Keratinocyte (primary cell): Measurements from ENCODE around the gene WDR93. TPM values are rescaled to one million over a fixed set of nuclear protein-coding genes. Genes with fewer than 3 reads are reported as not detected.
"Not testable (repeated sequence)": the region's sequence is repeated elsewhere in the genome, so short reads cannot be mapped to it uniquely, and the experiment has no call there.

Source experiments
- DNase-seq: peaks from one replicate; pipeline ENCODE4 v3.0.0-alpha.2; 2011; ENCODE audit warnings: low read depth, missing footprints, low spot score
- FAIRE-seq: peaks from 2 replicates; lab custom pipeline; 2011; peaks lifted over from hg19 to GRCh38; lab: Jason Lieb, UNC
- H2AFZ ChIP-seq: 2 replicates; pipeline ENCODE4 v1.6.0; 2012; ENCODE audit warnings: low read length, control low read depth, inconsistent platforms; ENCODE audit not compliant: control insufficient read depth
- H3K27ac ChIP-seq: 2 replicates; pipeline ENCODE4 v1.5.1; 2011; ENCODE audit warnings: low read length; ENCODE audit not compliant: control insufficient read depth, insufficient read depth
- H3K27me3 ChIP-seq: 3 replicates; pipeline ENCODE4 v1.6.0; 2011; ENCODE audit warnings: low read length; ENCODE audit not compliant: control insufficient read depth, insufficient read depth; ENCODE audit errors: extremely low read depth
- H3K36me3 ChIP-seq, 2 experiments: 2 replicates in 1 of 2; 3 replicates in 1 of 2; pipeline ENCODE4 v1.5.1; 2011; ENCODE audit warnings: low read length in 2 of 2, mild to moderate bottlenecking in 1 of 2; ENCODE audit not compliant: control insufficient read depth in 2 of 2, insufficient read depth in 2 of 2; ENCODE audit errors: extremely low read depth in 1 of 2
- H3K4me1 ChIP-seq: 3 replicates; pipeline ENCODE4 v1.5.1; 2011; ENCODE audit warnings: low read length; ENCODE audit not compliant: control insufficient read depth, insufficient read depth; ENCODE audit errors: extremely low read depth
- H3K4me2 ChIP-seq: 3 replicates; pipeline ENCODE4 v1.6.0; 2011; ENCODE audit warnings: low read depth, low read length; ENCODE audit not compliant: control insufficient read depth, insufficient read depth; ENCODE audit errors: extremely low read depth
- H3K4me3 ChIP-seq, 3 experiments: fragments of 200-600 bp in 1 of 3; sonication (generic) in 1 of 3; 2 replicates in 2 of 3; 3 replicates in 1 of 3; pipeline ENCODE4 v1.5.1; 2011 to 2016; ENCODE audit warnings: low read length in 3 of 3, mild to moderate bottlenecking in 3 of 3, control low read depth in 2 of 3, inconsistent platforms in 1 of 3, low read depth in 1 of 3, mixed read lengths in 1 of 3, mixed run types in 1 of 3, moderate library complexity in 1 of 3; ENCODE audit not compliant: control insufficient read depth in 2 of 3, insufficient read depth in 2 of 3; ENCODE audit errors: extremely low read depth in 1 of 3
- H3K79me2 ChIP-seq: 2 replicates; pipeline ENCODE4 v1.6.0; 2012; ENCODE audit warnings: low read length; ENCODE audit not compliant: control insufficient read depth, insufficient read depth
- H3K9ac ChIP-seq: 3 replicates; pipeline ENCODE4 v1.6.0; 2011; ENCODE audit warnings: low read length; ENCODE audit not compliant: control insufficient read depth, insufficient read depth; ENCODE audit errors: extremely low read depth
- H3K9me1 ChIP-seq: 3 replicates; pipeline ENCODE4 v1.6.0; 2011; ENCODE audit warnings: low read length; ENCODE audit not compliant: control insufficient read depth, insufficient read depth; ENCODE audit errors: extremely low read depth
- H3K9me3 ChIP-seq: 2 replicates; pipeline ENCODE4 v1.5.1; 2012; ENCODE audit warnings: low read depth, low read length; ENCODE audit not compliant: control insufficient read depth
- H4K20me1 ChIP-seq: 3 replicates; pipeline ENCODE4 v1.6.0; 2011; ENCODE audit warnings: low read length; ENCODE audit not compliant: control insufficient read depth, insufficient read depth; ENCODE audit errors: extremely low read depth
- CTCF ChIP-seq, 3 experiments: IDR thresholded peaks in 1 of 3; conservative IDR thresholded peaks in 1 of 3; optimal IDR thresholded peaks in 1 of 3; 2 replicates in 2 of 3; 3 replicates in 1 of 3; pipeline versions ENCODE3 to v1.5.1; 2011; ENCODE audit warnings: low read length in 3 of 3, mild to moderate bottlenecking in 3 of 3, moderate library complexity in 2 of 3, control low read depth in 1 of 3, inconsistent platforms in 1 of 3; ENCODE audit not compliant: insufficient read depth in 2 of 3; ENCODE audit errors: extremely low read depth in 1 of 3
- EZH2 ChIP-seq: IDR thresholded peaks from one replicate; pipeline ENCODE4 v1.6.1; 2012; ENCODE audit warnings: inconsistent platforms, mild to moderate bottlenecking, low read length, moderate library complexity
- dilution Hi-C: fragments of 300-500 bp; cut with MboI; formaldehyde crosslinking; loops from one replicate; pipeline ENCODE4 v1.7.0; 2020; ENCODE audit warnings: low sequenced_read_pairs; ENCODE audit not compliant: extremely low pct_ligation_motif_present
- polyA plus RNA-seq, 5 experiments: library from polyadenylated mRNA; depleted of rRNA in 3 of 5; stranded (reverse) in 3 of 5; stranded (forward) in 1 of 5; unstranded in 1 of 5; fragments of >200 nt; gene quantifications; 1 replicate in 1 of 5; 2 replicates in 3 of 5; 3 replicates in 1 of 5; pipeline versions ENCODE4 v1.2.1 to v1.2.3, GENCODE V29; 2011 to 2012; ENCODE audit warnings: missing spikeins in 2 of 5, low read depth in 1 of 5, low replicate concordance in 1 of 5

Gene WDR93
- polyA plus RNA-seq, 1 donor (not counting 4 experiments of a cell fraction or from before 2014, with no cell fraction given), result 0.05 TPM

DNA sequence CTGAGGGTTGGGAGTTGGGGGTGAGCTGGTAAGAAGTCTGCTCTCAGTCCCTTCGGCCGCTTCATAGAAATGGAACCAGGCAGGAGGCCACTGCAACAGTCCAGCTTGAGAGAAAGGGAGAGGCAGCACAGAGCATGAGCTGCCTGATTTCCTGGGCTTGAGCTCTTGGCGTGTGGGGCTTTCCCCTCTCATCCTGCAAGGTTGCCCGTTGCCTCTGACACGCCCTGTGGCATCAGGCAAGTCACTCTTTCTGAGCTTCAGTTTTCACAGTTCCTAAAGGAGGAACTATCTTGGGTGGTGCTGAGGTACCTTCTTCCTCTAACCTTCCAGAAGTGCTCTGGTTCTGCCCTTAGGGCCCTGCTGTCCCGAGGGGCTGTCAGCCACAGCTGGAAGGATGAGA lies 90.4 kb downstream of the WDR93 start:
- Histone ChIP-seq H3K4me3 (peak overlapping the region in 1 of 3 experiments; percentile 8), H3K4me1 (peaks cover 40% of the 10 kb centered on the region), H3K9ac (peak overlapping the region; percentile 82), H4K20me1 (no peaks in the 10 kb centered on the region), H3K36me3 (no peaks in the 10 kb centered on the region), H3K9me1 (peaks cover 2% of the 10 kb centered on the region), H3K79me2 (no peaks in the 10 kb centered on the region), H3K27ac (peak overlapping the region; percentile 99), H2AFZ (peak overlapping the region; percentile 27), H3K27me3 (no peaks in the 10 kb centered on the region), H3K4me2 (peak overlapping the region; percentile 95), H3K9me3 (no peaks in the 10 kb centered on the region)
- peak; percentile 96 for FAIRE-seq
- DNase-seq, result no peak
- dilution Hi-C loops, result no loop called here
- TF ChIP-seq EZH2, result no peak
- no peak for TF ChIP-seq CTCF (optimal IDR thresholded peaks at IDR 0.05 in 1 of 3, IDR thresholded peaks at IDR 0.05 in 1 of 3, conservative IDR thresholded peaks at IDR 0.05 in 1 of 3; ENCODE audit: extremely low read depth in 1 of 3, insufficient read depth in 2 of 3, low read length in 3 of 3)

DNA sequence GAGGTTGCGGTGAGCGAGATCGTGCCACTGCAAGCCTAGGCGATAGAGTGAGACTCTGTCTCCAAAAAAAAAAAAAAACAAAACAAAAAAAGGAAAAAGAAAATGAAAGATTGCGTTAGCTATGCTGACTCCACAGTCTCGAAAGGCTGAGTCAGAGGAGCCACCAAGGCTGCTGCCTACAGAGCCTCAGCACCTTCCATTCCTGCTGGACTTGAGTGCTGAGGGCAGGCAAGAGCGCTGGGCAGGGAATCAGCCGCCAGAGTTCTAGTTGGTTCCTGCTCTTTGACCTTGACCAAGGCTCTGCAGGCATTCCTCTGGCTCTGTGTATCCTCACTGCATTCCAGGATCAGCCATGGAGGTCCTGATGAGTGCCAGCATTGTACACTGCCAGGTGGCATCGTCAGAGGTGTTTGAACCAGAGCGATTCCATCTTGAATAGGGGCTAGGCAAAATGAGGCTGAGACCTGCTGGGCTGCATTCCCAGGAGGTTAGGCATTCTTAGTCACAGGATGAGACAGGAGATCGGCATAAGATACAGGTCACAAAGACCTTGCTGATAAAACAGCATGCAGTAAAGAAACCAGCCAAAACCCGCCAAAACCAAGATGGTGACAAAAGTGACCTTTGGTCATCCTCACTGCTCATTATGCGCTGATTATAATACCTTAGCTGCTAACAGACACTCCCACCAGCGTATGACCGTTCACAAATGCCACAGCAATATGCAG lies 91.4 kb downstream of the WDR93 start:
- no peaks in the 10 kb centered on the region for H3K36me3 ChIP-seq
- no peaks in the 10 kb centered on the region for H3K27me3 ChIP-seq
- peak overlapping the region; percentile 95 for H3K4me2 ChIP-seq
- dilution Hi-C loops, result no loop called here
- TF ChIP-seq EZH2 (no peak), CTCF (optimal IDR thresholded peaks at IDR 0.05 in 1 of 3, IDR thresholded peaks at IDR 0.05 in 1 of 3, conservative IDR thresholded peaks at IDR 0.05 in 1 of 3; ENCODE audit: extremely low read depth in 1 of 3, insufficient read depth in 2 of 3, low read length in 3 of 3) (no peak)
- peak overlapping the region; percentile 82 for H3K9ac ChIP-seq
- H3K4me3 ChIP-seq, result peak overlapping the region in 2 of 3 experiments; percentile 44 to 53
- peak; percentile 84 for DNase-seq
- H3K27ac ChIP-seq, result peak overlapping the region; percentile 99
- peaks cover 2% of the 10 kb centered on the region for H3K9me1 ChIP-seq
- H3K79me2 ChIP-seq, result no peaks in the 10 kb centered on the region
- peak overlapping the region; percentile 90 for H2AFZ ChIP-seq
- FAIRE-seq, result peak; percentile 92
- peaks cover 37% of the 10 kb centered on the region for H3K4me1 ChIP-seq
- H3K9me3 ChIP-seq, result no peaks in the 10 kb centered on the region
- H4K20me1 ChIP-seq, result no peaks in the 10 kb centered on the region

DNA sequence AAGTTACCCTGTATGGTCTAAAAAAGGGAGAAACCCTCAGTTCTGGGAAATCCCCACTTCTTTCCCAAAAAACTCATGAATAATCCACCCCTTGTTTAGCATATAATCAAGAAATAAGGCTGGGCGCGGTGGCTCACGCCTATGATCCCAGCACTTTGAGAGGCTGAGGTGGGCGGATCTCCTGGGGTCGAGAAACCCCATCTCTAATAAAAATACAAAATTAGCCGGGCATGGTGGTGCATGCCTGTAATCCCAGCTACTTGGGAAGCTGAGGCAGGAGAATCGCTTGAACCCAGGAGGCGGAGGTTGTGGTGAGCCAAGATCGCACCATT lies 92.0 kb downstream of the WDR93 start:
- Histone ChIP-seq H2AFZ (peak overlapping the region; percentile 70), H3K27ac (peak overlapping the region; percentile 99), H3K9ac (peak overlapping the region; percentile 82), H3K4me2 (peak overlapping the region; percentile 95), H3K4me1 (peaks cover 34% of the 10 kb centered on the region)
- H3K79me2 ChIP-seq, FAIRE-seq, H3K9me3 ChIP-seq, H3K4me3 ChIP-seq, dilution Hi-C loops, H4K20me1 ChIP-seq, H3K9me1 ChIP-seq, H3K27me3 ChIP-seq, DNase-seq, H3K36me3 ChIP-seq: not testable (repeated sequence)
